ENCODE data around the gene OR5M3. TPM values are rescaled to one million over a fixed set of nuclear protein-coding genes. Genes with fewer than 3 reads are reported as not detected.

OR5M3 gene
- total RNA-seq (2012; rRNA removed) (not detected in 2 replicates), polyA plus RNA-seq (2012; rRNA removed) (not detected in 2 replicates), Bru-seq, nascent RNA (not detected), BruChase-seq, experiment 1, labeled RNA remaining after a 6-hour chase (not detected), BruChase-seq, experiment 2, labeled RNA remaining after a 2-hour chase (not detected)
- polyA plus RNA-seq (2012; cell fraction: cytosol; rRNA removed): not detected in 2 replicates
- not detected in 2 replicates for polyA plus RNA-seq (2012; cell fraction: nucleus; rRNA removed; ENCODE audit: low replicate concordance)
- long read RNA-seq: 0 reads

GRCh38 chr11:56473252-56473651 lies at the start of gene OR5M3:
Gene OR5M3, minus strand, starts transcription at chr11:56473352. Its CDS starts 2,855 bp downstream, at chr11:56470497.
- H2BK15ac ChIP-seq (ENCODE audit: low read depth, low read length): no peak within 1 kb of the TSS
- intact Hi-C loops (cut with micrococcal nuclease): no loop called here
- H3K4me1 ChIP-seq (ENCODE audit: control insufficient read depth, insufficient read depth, low read length): no peaks in the 10 kb centered on the region
- no peak within 1 kb of the TSS for H3K56ac ChIP-seq (ENCODE audit: extremely low read depth, insufficient read depth, low read length)
- H3K4me2 ChIP-seq (ENCODE audit: low read depth, low read length): no peak within 1 kb of the TSS
- no peak within 1 kb of the TSS for H3K4ac ChIP-seq (ENCODE audit: low read depth, low read length)
- no peak within 1 kb of the TSS for H2BK5ac ChIP-seq (ENCODE audit: low read depth, low read length, poor library complexity, severe bottlenecking)
- no peak within 1 kb of the TSS for H3K23ac ChIP-seq (ENCODE audit: low read depth, low read length)
- H4K5ac ChIP-seq (ENCODE audit: low read depth, low read length): no peak within 1 kb of the TSS
- no peak within 1 kb of the TSS for H3K9ac ChIP-seq (ENCODE audit: low read depth, low read length)
- peaks cover 2% of the 10 kb centered on the region; the same call in 1 of the 2 replicates for H3K9me3 ChIP-seq (ENCODE audit: control insufficient read depth, insufficient read depth, low read length)
- in situ Hi-C loops (cut with MboI; ENCODE audit: low sequenced_read_pairs): no loop called here
- WGBS, 2 experiments (ENCODE audit: extremely low coverage in 2 of 2, insufficient read length in 1 of 2): no CpG with 5 or more reads among the region's 6 CpGs
- no peak for DNase-seq
- H3K27me3 ChIP-seq (ENCODE audit: control insufficient read depth, insufficient read depth, low read length): no peaks in the 10 kb centered on the region
- H3K4me3 ChIP-seq (ENCODE audit: insufficient read depth, low read depth, low read length): no peak within 1 kb of the TSS
- TF ChIP-seq BHLHE40 (IDR thresholded peaks at IDR 0.05; ENCODE audit: low read depth, low read length) (no peak), FOS (IDR thresholded peaks at IDR 0.05; ENCODE audit: low read depth, low read length) (no peak), MAZ (IDR thresholded peaks at IDR 0.05; ENCODE audit: borderline replicate concordance, low read depth, low read length) (no peak), MXI1 (IDR thresholded peaks at IDR 0.05; ENCODE audit: borderline replicate concordance, low read depth, low read length) (no peak), RCOR1 (IDR thresholded peaks at IDR 0.05; ENCODE audit: insufficient replicate concordance, low read length) (no peak), NFE2L2 (IDR thresholded peaks at IDR 0.05; ENCODE audit: low read depth, low read length) (no peak), RAD21 (IDR thresholded peaks at IDR 0.05; ENCODE audit: low read length) (no peak), POLR2A (IDR thresholded peaks at IDR 0.05; ENCODE audit: low read depth, low read length) (no peak), ELK1 (IDR thresholded peaks at IDR 0.05; ENCODE audit: borderline replicate concordance, low read depth, low read length) (no peak), CEBPB (IDR thresholded peaks at IDR 0.05; ENCODE audit: low read depth, low read length) (no peak), SMC3 (IDR thresholded peaks at IDR 0.05; ENCODE audit: low read depth, low read length) (no peak), MAFK (IDR thresholded peaks at IDR 0.05; ENCODE audit: low read depth, low read length) (no peak), RFX5 (IDR thresholded peaks at IDR 0.05; ENCODE audit: low read depth, low read length) (no peak), CHD1 (IDR thresholded peaks at IDR 0.05; ENCODE audit: low read depth, low read length) (no peak)
- TF ChIP-seq, protein P1, sequence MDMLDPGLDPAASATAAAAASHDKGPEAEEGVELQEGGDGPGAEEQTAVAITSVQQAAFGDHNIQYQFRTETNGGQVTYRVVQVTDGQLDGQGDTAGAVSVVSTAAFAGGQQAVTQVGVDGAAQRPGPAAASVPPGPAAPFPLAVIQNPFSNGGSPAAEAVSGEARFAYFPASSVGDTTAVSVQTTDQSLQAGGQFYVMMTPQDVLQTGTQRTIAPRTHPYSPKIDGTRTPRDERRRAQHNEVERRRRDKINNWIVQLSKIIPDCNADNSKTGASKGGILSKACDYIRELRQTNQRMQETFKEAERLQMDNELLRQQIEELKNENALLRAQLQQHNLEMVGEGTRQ (IDR thresholded peaks at IDR 0.05; ENCODE audit: low read depth, low read length): no peak
- TF ChIP-seq, protein P2, sequence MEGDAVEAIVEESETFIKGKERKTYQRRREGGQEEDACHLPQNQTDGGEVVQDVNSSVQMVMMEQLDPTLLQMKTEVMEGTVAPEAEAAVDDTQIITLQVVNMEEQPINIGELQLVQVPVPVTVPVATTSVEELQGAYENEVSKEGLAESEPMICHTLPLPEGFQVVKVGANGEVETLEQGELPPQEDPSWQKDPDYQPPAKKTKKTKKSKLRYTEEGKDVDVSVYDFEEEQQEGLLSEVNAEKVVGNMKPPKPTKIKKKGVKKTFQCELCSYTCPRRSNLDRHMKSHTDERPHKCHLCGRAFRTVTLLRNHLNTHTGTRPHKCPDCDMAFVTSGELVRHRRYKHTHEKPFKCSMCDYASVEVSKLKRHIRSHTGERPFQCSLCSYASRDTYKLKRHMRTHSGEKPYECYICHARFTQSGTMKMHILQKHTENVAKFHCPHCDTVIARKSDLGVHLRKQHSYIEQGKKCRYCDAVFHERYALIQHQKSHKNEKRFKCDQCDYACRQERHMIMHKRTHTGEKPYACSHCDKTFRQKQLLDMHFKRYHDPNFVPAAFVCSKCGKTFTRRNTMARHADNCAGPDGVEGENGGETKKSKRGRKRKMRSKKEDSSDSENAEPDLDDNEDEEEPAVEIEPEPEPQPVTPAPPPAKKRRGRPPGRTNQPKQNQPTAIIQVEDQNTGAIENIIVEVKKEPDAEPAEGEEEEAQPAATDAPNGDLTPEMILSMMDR (conservative IDR thresholded peaks at IDR 0.05; ENCODE audit: low read depth, low read length): no peak
- no peak within 1 kb of the TSS for H3K27ac ChIP-seq (ENCODE audit: insufficient read depth, low read length)
- H3K14ac ChIP-seq (replicated peaks; ENCODE audit: low read depth, low read length): no peak within 1 kb of the TSS
- H2BK20ac ChIP-seq (ENCODE audit: low read depth, low read length): no peak within 1 kb of the TSS
- no peaks in the 10 kb centered on the region for H4K20me1 ChIP-seq (ENCODE audit: insufficient read depth, low read length)
- POLR2A ChIA-PET (ENCODE audit: unreplicated experiment): no interaction called here
- no peak within 1 kb of the TSS for H3K18ac ChIP-seq (ENCODE audit: low read depth, low read length)
- no TSS peak for BruUV-seq (replicated peaks)
- H3K9me1 ChIP-seq (ENCODE audit: insufficient read depth, low read length): no peaks in the 10 kb centered on the region
- ATAC-seq (ENCODE audit: low read depth): no peak
- no peak within 1 kb of the TSS for H2AFZ ChIP-seq (replicated peaks; ENCODE audit: low read length, poor library complexity)
- H2AK9ac ChIP-seq (replicated peaks; ENCODE audit: low read depth, low read length, poor library complexity): no peak within 1 kb of the TSS
- no peak within 1 kb of the TSS for H4K91ac ChIP-seq (ENCODE audit: insufficient read depth, low read depth, low read length)
- no peak within 1 kb of the TSS for H4K8ac ChIP-seq (ENCODE audit: low read depth in 2 of 2, low read length in 2 of 2)
- no peak within 1 kb of the TSS for H2AK5ac ChIP-seq (ENCODE audit: low read depth, low read length)
- dilution Hi-C loops (cut with HindIII; ENCODE audit: low sequenced_read_pairs, unreplicated experiment): no loop called here
- CTCF ChIA-PET: no interaction called here
- H3K79me1 ChIP-seq (ENCODE audit: low read depth in 1 of 2, low read length in 2 of 2): no peaks in the 10 kb centered on the region
- H2BK120ac ChIP-seq (ENCODE audit: low read depth, low read length): no peak within 1 kb of the TSS
- no peaks in the 10 kb centered on the region for H3K36me3 ChIP-seq (ENCODE audit: control insufficient read depth, insufficient read depth, low read length)

Measured in IMR-90 (cell line).